Vagina (tissue), 2 donors: ENCODE measurements around the gene STXBP3.

Source experiments
- POLR2A ChIP-seq, 2 donors: fragments of 450-650 bp; IDR thresholded peaks; one replicate each; pipeline ENCODE4 v1.6.1; 2017; ENCODE audit warnings: antibody characterized with exemption in 2 of 2, mild to moderate bottlenecking in 2 of 2, moderate library complexity in 2 of 2
- POLR2AphosphoS5 ChIP-seq, 2 donors: sonication (generic); formaldehyde crosslinking; IDR thresholded peaks; one replicate each; pipeline ENCODE4 v1.9.0; 2017; ENCODE audit warnings: antibody characterized with exemption in 2 of 2, mild to moderate bottlenecking in 2 of 2, low read depth in 1 of 2; ENCODE audit not compliant: insufficient read depth in 1 of 2
- TF ChIP-seq, protein P1 (sequence below), 3 experiments: fragments of 450-650 bp in 2 of 3; fragments of 200-600 bp in 1 of 3; sonication (generic) in 1 of 3; IDR thresholded peaks; one replicate each; pipeline ENCODE4 v1.5.1; 2017 to 2019; ENCODE audit warnings: antibody characterized with exemption in 3 of 3, mild to moderate bottlenecking in 2 of 3, moderate library complexity in 2 of 3

GRCh38 chr1:108801101-108801500 lies 54.6 kb downstream of the STXBP3 start:
- TF ChIP-seq POLR2AphosphoS5 (IDR thresholded peaks at IDR 0.05; ENCODE audit: insufficient read depth in 1 of 2, low read depth in 1 of 2), result no peak
- TF ChIP-seq, protein P1, sequence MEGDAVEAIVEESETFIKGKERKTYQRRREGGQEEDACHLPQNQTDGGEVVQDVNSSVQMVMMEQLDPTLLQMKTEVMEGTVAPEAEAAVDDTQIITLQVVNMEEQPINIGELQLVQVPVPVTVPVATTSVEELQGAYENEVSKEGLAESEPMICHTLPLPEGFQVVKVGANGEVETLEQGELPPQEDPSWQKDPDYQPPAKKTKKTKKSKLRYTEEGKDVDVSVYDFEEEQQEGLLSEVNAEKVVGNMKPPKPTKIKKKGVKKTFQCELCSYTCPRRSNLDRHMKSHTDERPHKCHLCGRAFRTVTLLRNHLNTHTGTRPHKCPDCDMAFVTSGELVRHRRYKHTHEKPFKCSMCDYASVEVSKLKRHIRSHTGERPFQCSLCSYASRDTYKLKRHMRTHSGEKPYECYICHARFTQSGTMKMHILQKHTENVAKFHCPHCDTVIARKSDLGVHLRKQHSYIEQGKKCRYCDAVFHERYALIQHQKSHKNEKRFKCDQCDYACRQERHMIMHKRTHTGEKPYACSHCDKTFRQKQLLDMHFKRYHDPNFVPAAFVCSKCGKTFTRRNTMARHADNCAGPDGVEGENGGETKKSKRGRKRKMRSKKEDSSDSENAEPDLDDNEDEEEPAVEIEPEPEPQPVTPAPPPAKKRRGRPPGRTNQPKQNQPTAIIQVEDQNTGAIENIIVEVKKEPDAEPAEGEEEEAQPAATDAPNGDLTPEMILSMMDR (IDR thresholded peaks at IDR 0.05), result no peak
- no peak for TF ChIP-seq POLR2A (IDR thresholded peaks at IDR 0.05)
